Fibroblast of lung (primary cell): Measurements from ENCODE around the gene PCDH15. TPM values are rescaled to one million over a fixed set of nuclear protein-coding genes. Genes with fewer than 3 reads are reported as not detected.

Source experiments
- DNase-seq, 2 donors: peaks; one replicate each; pipeline versions ENCODE4 v3.0.0 to v3.0.0-alpha.2; 2010; ENCODE audit warnings: low read depth in 2 of 2
- H2AFZ ChIP-seq: 2 replicates; pipeline ENCODE4 v1.5.1; 2012; ENCODE audit warnings: low read length, control low read depth, inconsistent platforms
- H3K27ac ChIP-seq: 2 replicates; pipeline ENCODE4 v1.5.1; 2011; ENCODE audit warnings: low read length, control low read depth; ENCODE audit not compliant: insufficient read depth
- H3K27me3 ChIP-seq: 2 replicates; pipeline ENCODE4 v1.5.1; 2011; ENCODE audit warnings: mild to moderate bottlenecking, low read length; ENCODE audit not compliant: control insufficient read depth, insufficient read depth
- H3K36me3 ChIP-seq: 2 replicates; pipeline ENCODE4 v1.5.1; 2011; ENCODE audit warnings: low read length; ENCODE audit not compliant: control insufficient read depth, insufficient read depth
- H3K4me1 ChIP-seq: 2 replicates; pipeline ENCODE4 v1.5.1; 2011; ENCODE audit warnings: low read length; ENCODE audit not compliant: control insufficient read depth, insufficient read depth; ENCODE audit errors: extremely low read depth
- H3K4me2 ChIP-seq: 2 replicates; pipeline ENCODE4 v1.5.1; 2011; ENCODE audit warnings: low read length, control low read depth; ENCODE audit not compliant: insufficient read depth; ENCODE audit errors: extremely low read depth
- H3K4me3 ChIP-seq, 4 experiments: fragments of 200-600 bp in 1 of 4; sonication (generic) in 1 of 4; replicated peaks in 1 of 4; 2 replicates each; pipeline ENCODE4 v1.5.1; 2011 to 2016; ENCODE audit warnings: low read length in 4 of 4, low read depth in 3 of 4, mild to moderate bottlenecking in 3 of 4, control low read depth in 2 of 4, inconsistent platforms in 1 of 4, mixed read lengths in 1 of 4; ENCODE audit not compliant: insufficient read depth in 1 of 4; ENCODE audit errors: control extremely low read depth in 1 of 4
- H3K79me2 ChIP-seq: 2 replicates; pipeline ENCODE4 v1.5.1; 2012; ENCODE audit warnings: mild to moderate bottlenecking, low read length, inconsistent platforms; ENCODE audit not compliant: control insufficient read depth, insufficient read depth
- H3K9ac ChIP-seq: 2 replicates; pipeline ENCODE4 v1.5.1; 2011; ENCODE audit warnings: mild to moderate bottlenecking, low read length, control low read depth; ENCODE audit not compliant: insufficient read depth
- H3K9me3 ChIP-seq: 2 replicates; pipeline ENCODE4 v1.5.1; 2012; ENCODE audit warnings: low read depth, low read length; ENCODE audit not compliant: control insufficient read depth, insufficient read depth
- H4K20me1 ChIP-seq: 2 replicates; pipeline ENCODE4 v1.5.1; 2011; ENCODE audit warnings: low read length; ENCODE audit not compliant: control insufficient read depth, insufficient read depth; ENCODE audit errors: extremely low read depth
- EZH2 ChIP-seq: IDR thresholded peaks from 2 replicates; pipeline ENCODE4 v1.5.1; 2012; ENCODE audit warnings: low read length, control low read depth, mild to moderate bottlenecking; ENCODE audit errors: missing control alignments
- polyA plus RNA-seq, 2 donors: library from polyadenylated mRNA; depleted of rRNA in 1 of 2; stranded (reverse) in 1 of 2; unstranded in 1 of 2; fragments of >200 nt; gene quantifications; 2 replicates each; pipeline ENCODE4 v1.2.1, GENCODE V29; 2011 to 2012; ENCODE audit warnings: missing spikeins in 1 of 2
- total RNA-seq: library from RNA; depleted of rRNA; stranded (reverse); fragments of >200 nt; gene quantifications from 2 replicates; pipeline ENCODE4 v1.2.1, GENCODE V29; 2014
- TF ChIP-seq, protein P1 (sequence below), 2 donors: IDR thresholded peaks in 1 of 2; conservative IDR thresholded peaks in 1 of 2; 1 replicate in 1 of 2; 2 replicates in 1 of 2; pipeline ENCODE4 v1.5.1; 2011 to 2012; ENCODE audit warnings: low read length in 2 of 2, control low read depth in 1 of 2, inconsistent platforms in 1 of 2, low read depth in 1 of 2, mild to moderate bottlenecking in 1 of 2

Gene PCDH15
- total and polyA plus RNA-seq, 2 donors (not counting 1 experiment from before 2014, with no cell fraction given) = under 0.01 TPM; not detected in 1

DNA sequence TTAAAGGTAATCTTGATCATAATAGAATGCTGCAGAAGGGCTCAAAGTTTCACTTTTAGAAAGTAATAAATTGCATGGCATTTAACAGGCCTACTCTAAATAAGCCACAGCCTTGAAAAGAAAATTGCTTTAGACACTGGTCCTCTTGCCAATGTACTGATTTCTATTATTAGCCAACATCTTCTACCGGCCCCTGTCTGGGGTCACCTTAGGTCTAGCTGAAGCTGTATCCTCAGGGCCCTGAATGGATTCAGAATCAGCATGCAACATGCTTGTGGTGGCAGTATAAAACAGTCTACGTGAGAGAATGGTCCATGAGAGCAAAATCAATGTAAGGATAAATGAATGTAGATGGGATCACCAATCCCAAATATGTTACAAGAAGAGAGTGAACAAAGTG is 541.9 kb downstream of the PCDH15 start:
- no peak overlapping the region for H3K27ac ChIP-seq
- TF ChIP-seq, protein P1, sequence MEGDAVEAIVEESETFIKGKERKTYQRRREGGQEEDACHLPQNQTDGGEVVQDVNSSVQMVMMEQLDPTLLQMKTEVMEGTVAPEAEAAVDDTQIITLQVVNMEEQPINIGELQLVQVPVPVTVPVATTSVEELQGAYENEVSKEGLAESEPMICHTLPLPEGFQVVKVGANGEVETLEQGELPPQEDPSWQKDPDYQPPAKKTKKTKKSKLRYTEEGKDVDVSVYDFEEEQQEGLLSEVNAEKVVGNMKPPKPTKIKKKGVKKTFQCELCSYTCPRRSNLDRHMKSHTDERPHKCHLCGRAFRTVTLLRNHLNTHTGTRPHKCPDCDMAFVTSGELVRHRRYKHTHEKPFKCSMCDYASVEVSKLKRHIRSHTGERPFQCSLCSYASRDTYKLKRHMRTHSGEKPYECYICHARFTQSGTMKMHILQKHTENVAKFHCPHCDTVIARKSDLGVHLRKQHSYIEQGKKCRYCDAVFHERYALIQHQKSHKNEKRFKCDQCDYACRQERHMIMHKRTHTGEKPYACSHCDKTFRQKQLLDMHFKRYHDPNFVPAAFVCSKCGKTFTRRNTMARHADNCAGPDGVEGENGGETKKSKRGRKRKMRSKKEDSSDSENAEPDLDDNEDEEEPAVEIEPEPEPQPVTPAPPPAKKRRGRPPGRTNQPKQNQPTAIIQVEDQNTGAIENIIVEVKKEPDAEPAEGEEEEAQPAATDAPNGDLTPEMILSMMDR (conservative IDR thresholded peaks at IDR 0.05 in 1 of 2, IDR thresholded peaks at IDR 0.05 in 1 of 2; ENCODE audit: low read depth in 1 of 2, low read length in 2 of 2) = no peak
- TF ChIP-seq EZH2 = no peak
- H3K27me3 ChIP-seq = no peaks in the 10 kb centered on the region
- no peaks in the 10 kb centered on the region for H3K9me3 ChIP-seq
- no peak overlapping the region for H3K9ac ChIP-seq
- no peaks in the 10 kb centered on the region for H3K79me2 ChIP-seq
- H3K4me1 ChIP-seq = no peaks in the 10 kb centered on the region
- no peak overlapping the region for H2AFZ ChIP-seq
- no peak for DNase-seq
- no peaks in the 10 kb centered on the region for H3K36me3 ChIP-seq
- no peak overlapping the region for H3K4me3 ChIP-seq
- H4K20me1 ChIP-seq = no peaks in the 10 kb centered on the region
- no peak overlapping the region for H3K4me2 ChIP-seq

DNA sequence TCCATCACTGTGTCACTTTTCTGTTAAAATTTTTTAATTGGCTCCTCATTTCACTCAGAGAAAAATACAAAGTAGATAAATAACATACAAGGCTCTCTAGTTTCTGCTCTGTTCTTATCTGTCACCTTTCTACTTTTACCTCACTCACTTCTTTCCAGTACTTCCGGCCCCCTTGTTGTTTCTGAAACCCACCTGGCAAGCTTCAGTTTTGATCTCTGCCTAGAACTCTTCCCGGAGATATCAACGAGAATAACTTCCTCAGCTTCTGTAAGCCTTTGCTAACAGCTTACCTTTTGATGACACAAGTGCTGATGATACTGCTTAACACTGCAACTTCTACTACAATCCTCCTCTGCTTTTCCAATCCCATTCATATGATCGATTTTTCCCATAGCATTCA is 566.2 kb downstream of the PCDH15 start:
- no peak overlapping the region for H3K4me3 ChIP-seq
- no peak overlapping the region for H3K9ac ChIP-seq
- H2AFZ ChIP-seq = no peak overlapping the region
- no peak overlapping the region for H3K27ac ChIP-seq
- no peak for DNase-seq
- no peaks in the 10 kb centered on the region for H3K4me1 ChIP-seq
- H3K9me3 ChIP-seq = no peaks in the 10 kb centered on the region
- no peaks in the 10 kb centered on the region for H3K27me3 ChIP-seq
- no peaks in the 10 kb centered on the region for H4K20me1 ChIP-seq
- H3K79me2 ChIP-seq = no peaks in the 10 kb centered on the region
- TF ChIP-seq, protein P1 (conservative IDR thresholded peaks at IDR 0.05 in 1 of 2, IDR thresholded peaks at IDR 0.05 in 1 of 2; ENCODE audit: low read depth in 1 of 2, low read length in 2 of 2) = no peak
- no peak for TF ChIP-seq EZH2
- H3K4me2 ChIP-seq = no peak overlapping the region
- H3K36me3 ChIP-seq = no peaks in the 10 kb centered on the region

DNA sequence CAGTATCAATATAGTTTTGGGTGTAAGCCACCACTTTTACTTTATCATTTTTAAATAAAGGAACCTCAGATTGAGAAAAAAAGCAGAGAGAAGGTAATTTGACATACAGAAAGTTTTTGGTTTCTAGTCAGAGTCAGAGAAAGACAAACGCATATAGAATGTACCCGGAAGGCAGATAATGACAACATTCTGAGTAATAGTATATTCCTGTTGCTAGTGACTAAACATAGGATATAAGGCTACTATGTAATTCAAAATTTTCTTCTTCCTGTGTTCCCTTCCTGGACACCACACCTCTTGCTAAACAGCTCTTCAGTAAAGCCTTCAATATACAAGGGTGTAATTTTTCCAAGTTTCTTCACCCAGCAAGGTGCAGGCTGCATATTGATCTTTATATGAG is 597.6 kb downstream of the PCDH15 start:
- no peaks in the 10 kb centered on the region for H3K27me3 ChIP-seq
- no peak overlapping the region for H3K9ac ChIP-seq
- H3K4me3 ChIP-seq = no peak overlapping the region
- H3K27ac ChIP-seq = no peak overlapping the region
- DNase-seq = no peak
- no peaks in the 10 kb centered on the region for H3K9me3 ChIP-seq
- no peaks in the 10 kb centered on the region for H4K20me1 ChIP-seq
- H3K36me3 ChIP-seq = no peaks in the 10 kb centered on the region
- H3K4me2 ChIP-seq = no peak overlapping the region
- H3K79me2 ChIP-seq = no peaks in the 10 kb centered on the region
- TF ChIP-seq, protein P1 (conservative IDR thresholded peaks at IDR 0.05 in 1 of 2, IDR thresholded peaks at IDR 0.05 in 1 of 2; ENCODE audit: low read depth in 1 of 2, low read length in 2 of 2) = no peak
- no peak for TF ChIP-seq EZH2
- no peaks in the 10 kb centered on the region for H3K4me1 ChIP-seq
- H2AFZ ChIP-seq = no peak overlapping the region
